ENCODE measurements around the gene ITGA2. TPM values are rescaled to one million over a fixed set of nuclear protein-coding genes. Genes with fewer than 3 reads are reported as not detected.

ITGA2 gene
- total and polyA plus RNA-seq, 3 experiments from 2014 or later: 0.51 to 2.8 (median 2.7) TPM

GRCh38 chr5:53087171-53087570, 98.0 kb downstream of the ITGA2 start:
- CTCF ChIA-PET: interaction anchor here (2.0 kb wide), 1 partner anchor 10 kb away, joined by 8 read pairs; no protein-coding TSS in a partner anchor
- H3K36me3 Mint-ChIP-seq: peaks cover 0 to 2% (median 0%) of the 10 kb centered on the region in 3 donors
- H3K4me1 ChIP-seq (ENCODE audit: insufficient read depth, low read length): peaks cover 11% of the 10 kb centered on the region
- no peak overlapping the region for H3K4me3 Mint-ChIP-seq
- no peaks in the 10 kb centered on the region for H3K36me3 ChIP-seq (ENCODE audit: insufficient read depth, low read length)
- no peaks in the 10 kb centered on the region for H3K9me3 Mint-ChIP-seq
- no peak overlapping the region for H3K27ac ChIP-seq (ENCODE audit: low read depth, low read length)
- H3K27me3 ChIP-seq (ENCODE audit: insufficient read depth, low read length, poor library complexity, severe bottlenecking): no peaks in the 10 kb centered on the region
- no peak overlapping the region for H3K27ac Mint-ChIP-seq
- no peak overlapping the region for H3K4me3 ChIP-seq (ENCODE audit: low read length)
- POLR2A ChIA-PET: no interaction called here
- no peaks in the 10 kb centered on the region for H3K9me3 ChIP-seq (ENCODE audit: low read length)
- peaks cover 16 to 35% (median 26%) of the 10 kb centered on the region in 3 donors for H3K4me1 Mint-ChIP-seq
- DNase-seq: no peak
- peaks cover 1 to 4% of the 10 kb centered on the region in 2 donors for H3K27me3 Mint-ChIP-seq

- no peaks in the 10 kb centered on the region for H3K27me3 ChIP-seq (ENCODE audit: insufficient read depth, low read length, poor library complexity, severe bottlenecking)
- H3K4me1 Mint-ChIP-seq: peaks cover 16 to 35% (median 26%) of the 10 kb centered on the region in 3 donors
- peaks cover 1 to 4% of the 10 kb centered on the region in 2 donors for H3K27me3 Mint-ChIP-seq
- no peak overlapping the region for H3K4me3 ChIP-seq (ENCODE audit: low read length)
- no peak overlapping the region for H3K27ac Mint-ChIP-seq
- H3K4me1 ChIP-seq (ENCODE audit: insufficient read depth, low read length): peaks cover 11% of the 10 kb centered on the region
- no peaks in the 10 kb centered on the region for H3K9me3 Mint-ChIP-seq
- H3K9me3 ChIP-seq (ENCODE audit: low read length): no peaks in the 10 kb centered on the region
- no peak overlapping the region for H3K4me3 Mint-ChIP-seq
- peaks cover 0 to 2% (median 0%) of the 10 kb centered on the region in 3 donors for H3K36me3 Mint-ChIP-seq
- POLR2A ChIA-PET: no interaction called here
- H3K27ac ChIP-seq (ENCODE audit: low read depth, low read length): no peak overlapping the region
- DNase-seq: no peak
- CTCF ChIA-PET: interaction anchor here (0.6 to 2.0 kb wide), 3 partner anchors 10 to 140 kb away, joined by 3 to 8 read pairs (median 4); no protein-coding TSS in a partner anchor
- H3K36me3 ChIP-seq (ENCODE audit: insufficient read depth, low read length): no peaks in the 10 kb centered on the region
Measured at GRCh38 chr5:53087621-53088121, 98.5 kb downstream of the ITGA2 start.

- H3K27ac Mint-ChIP-seq: peak overlapping the region in 2 of 8 donors; percentile 2 to 39
- H3K36me3 Mint-ChIP-seq: no peaks in the 10 kb centered on the region
- H3K27me3 Mint-ChIP-seq: peaks cover 0 to 1% of the 10 kb centered on the region in 2 donors
- Histone ChIP-seq H3K9me3 (ENCODE audit: low read length) (no peaks in the 10 kb centered on the region), H3K36me3 (ENCODE audit: insufficient read depth, low read length) (no peaks in the 10 kb centered on the region), H3K4me1 (ENCODE audit: insufficient read depth, low read length) (peaks cover 11% of the 10 kb centered on the region), H3K4me3 (ENCODE audit: low read length) (no peak overlapping the region), H3K27ac (ENCODE audit: low read depth, low read length) (no peak overlapping the region), H3K27me3 (ENCODE audit: insufficient read depth, low read length, poor library complexity, severe bottlenecking) (no peaks in the 10 kb centered on the region)
- no peaks in the 10 kb centered on the region for H3K9me3 Mint-ChIP-seq
- peaks cover 12 to 18% (median 17%) of the 10 kb centered on the region in 3 donors for H3K4me1 Mint-ChIP-seq
- ChIA-PET CTCF (interaction anchor here (1.8 kb wide), 1 partner anchor 146 kb away, joined by 4 read pairs; no protein-coding TSS in a partner anchor), POLR2A (no interaction called here)
- no peak for DNase-seq
- H3K4me3 Mint-ChIP-seq: peak overlapping the region in 2 of 7 donors; percentile 31 to 46
Measured at GRCh38 chr5:53089481-53089991, 100.4 kb downstream of the ITGA2 start.

GRCh38 chr5:53090229-53090628, 101.1 kb downstream of the ITGA2 start:
- no peak overlapping the region for H3K27ac Mint-ChIP-seq
- Histone ChIP-seq H3K27me3 (ENCODE audit: insufficient read depth, low read length, poor library complexity, severe bottlenecking) (no peaks in the 10 kb centered on the region), H3K4me1 (ENCODE audit: insufficient read depth, low read length) (peaks cover 11% of the 10 kb centered on the region), H3K4me3 (ENCODE audit: low read length) (no peak overlapping the region), H3K36me3 (ENCODE audit: insufficient read depth, low read length) (no peaks in the 10 kb centered on the region), H3K9me3 (ENCODE audit: low read length) (no peaks in the 10 kb centered on the region), H3K27ac (ENCODE audit: low read depth, low read length) (no peak overlapping the region)
- peaks cover 7 to 12% (median 11%) of the 10 kb centered on the region in 3 donors for H3K4me1 Mint-ChIP-seq
- DNase-seq: no peak
- CTCF ChIA-PET: interaction anchor here (1.8 kb wide), 1 partner anchor 146 kb away, joined by 4 read pairs; no protein-coding TSS in a partner anchor
- POLR2A ChIA-PET: no interaction called here
- no peaks in the 10 kb centered on the region for H3K36me3 Mint-ChIP-seq
- H3K27me3 Mint-ChIP-seq: peaks cover 0 to 1% of the 10 kb centered on the region in 2 donors
- H3K4me3 Mint-ChIP-seq: no peak overlapping the region
- H3K9me3 Mint-ChIP-seq: no peaks in the 10 kb centered on the region

GRCh38 chr5:53091289-53091688, 102.1 kb downstream of the ITGA2 start:
- Mint-ChIP-seq H3K9me3 (no peaks in the 10 kb centered on the region), H3K27ac (peak overlapping the region in 2 of 8 donors; percentile 22 to 55), H3K27me3 (no peaks in the 10 kb centered on the region), H3K36me3 (peaks cover 0 to 2% (median 0%) of the 10 kb centered on the region in 3 donors), H3K4me1 (peaks cover 9 to 12% (median 11%) of the 10 kb centered on the region in 3 donors), H3K4me3 (no peak overlapping the region)
- no peak overlapping the region for H3K27ac ChIP-seq (ENCODE audit: low read depth, low read length)
- no peaks in the 10 kb centered on the region for H3K27me3 ChIP-seq (ENCODE audit: insufficient read depth, low read length, poor library complexity, severe bottlenecking)
- H3K4me1 ChIP-seq (ENCODE audit: insufficient read depth, low read length): peaks cover 11% of the 10 kb centered on the region
- no peak overlapping the region for H3K4me3 ChIP-seq (ENCODE audit: low read length)
- no peaks in the 10 kb centered on the region for H3K36me3 ChIP-seq (ENCODE audit: insufficient read depth, low read length)
- no peaks in the 10 kb centered on the region for H3K9me3 ChIP-seq (ENCODE audit: low read length)
- CTCF ChIA-PET: interaction anchor here (1.3 kb wide), 1 partner anchor 9 kb away, joined by 3 read pairs; no protein-coding TSS in a partner anchor
- no peak for DNase-seq
- POLR2A ChIA-PET: no interaction called here

- H3K9me3 ChIP-seq (ENCODE audit: low read length): no peaks in the 10 kb centered on the region
- H3K36me3 Mint-ChIP-seq: peaks cover 0 to 6% (median 6%) of the 10 kb centered on the region in 3 donors
- no peaks in the 10 kb centered on the region for H3K36me3 ChIP-seq (ENCODE audit: insufficient read depth, low read length)
- ChIA-PET POLR2A (no interaction called here), CTCF (interaction anchor here (1.3 to 2.4 kb wide), 2 partner anchors 10 to 143 kb away, joined by 3 to 12 read pairs; no protein-coding TSS in a partner anchor)
- no peak overlapping the region for H3K27ac ChIP-seq (ENCODE audit: low read depth, low read length)
- no peak overlapping the region for H3K4me3 Mint-ChIP-seq
- peaks cover 9 to 12% (median 11%) of the 10 kb centered on the region in 3 donors for H3K4me1 Mint-ChIP-seq
- no peaks in the 10 kb centered on the region for H3K27me3 Mint-ChIP-seq
- no peak overlapping the region for H3K4me3 ChIP-seq (ENCODE audit: low read length)
- H3K27me3 ChIP-seq (ENCODE audit: insufficient read depth, low read length, poor library complexity, severe bottlenecking): no peaks in the 10 kb centered on the region
- H3K27ac Mint-ChIP-seq: no peak overlapping the region
- H3K9me3 Mint-ChIP-seq: no peaks in the 10 kb centered on the region
- peaks cover 11% of the 10 kb centered on the region for H3K4me1 ChIP-seq (ENCODE audit: insufficient read depth, low read length)
- no peak for DNase-seq
Measured at GRCh38 chr5:53092242-53092641, 103.1 kb downstream of the ITGA2 start.

- H3K27ac ChIP-seq (ENCODE audit: low read depth, low read length): no peak overlapping the region
- H3K36me3 ChIP-seq (ENCODE audit: insufficient read depth, low read length): peaks cover 9% of the 10 kb centered on the region
- POLR2A ChIA-PET: interaction anchor here (0.6 kb wide), 1 partner anchor 1127 kb away, joined by 5 read pairs; no protein-coding TSS in a partner anchor
- no peaks in the 10 kb centered on the region for H3K27me3 ChIP-seq (ENCODE audit: insufficient read depth, low read length, poor library complexity, severe bottlenecking)
- no peak overlapping the region for H3K4me3 ChIP-seq (ENCODE audit: low read length)
- H3K27me3 Mint-ChIP-seq: no peaks in the 10 kb centered on the region
- no peak overlapping the region for H3K4me3 Mint-ChIP-seq
- CTCF ChIA-PET: interaction anchor here (1.4 to 1.5 kb wide), 2 partner anchors 106 to 146 kb away, joined by 3 to 10 read pairs; partner anchors contain the start of gene ITGA2
- peaks cover 0 to 32% (median 22%) of the 10 kb centered on the region in 3 donors for H3K36me3 Mint-ChIP-seq
- H3K4me1 Mint-ChIP-seq: peaks cover 0 to 2% (median 0%) of the 10 kb centered on the region in 3 donors
- no peaks in the 10 kb centered on the region for H3K9me3 ChIP-seq (ENCODE audit: low read length)
- H3K4me1 ChIP-seq (ENCODE audit: insufficient read depth, low read length): no peaks in the 10 kb centered on the region
- H3K9me3 Mint-ChIP-seq: no peaks in the 10 kb centered on the region
- H3K27ac Mint-ChIP-seq: no peak overlapping the region
- DNase-seq: no peak
Measured at GRCh38 chr5:53095217-53095616, 106.1 kb downstream of the ITGA2 start.

- Mint-ChIP-seq H3K9me3 (no peaks in the 10 kb centered on the region), H3K27ac (peak overlapping the region in 2 of 8 donors; percentile 30 to 44), H3K4me3 (no peak overlapping the region), H3K4me1 (peaks cover 0 to 2% (median 0%) of the 10 kb centered on the region in 3 donors), H3K36me3 (peaks cover 0 to 39% (median 22%) of the 10 kb centered on the region in 3 donors), H3K27me3 (no peaks in the 10 kb centered on the region)
- Histone ChIP-seq H3K9me3 (ENCODE audit: low read length) (no peaks in the 10 kb centered on the region), H3K4me3 (ENCODE audit: low read length) (no peak overlapping the region), H3K27ac (ENCODE audit: low read depth, low read length) (no peak overlapping the region), H3K36me3 (ENCODE audit: insufficient read depth, low read length) (peaks cover 12% of the 10 kb centered on the region), H3K27me3 (ENCODE audit: insufficient read depth, low read length, poor library complexity, severe bottlenecking) (no peaks in the 10 kb centered on the region), H3K4me1 (ENCODE audit: insufficient read depth, low read length) (no peaks in the 10 kb centered on the region)
- POLR2A ChIA-PET: interaction anchor here (0.6 kb wide), 1 partner anchor 1126 kb away, joined by 5 read pairs; no protein-coding TSS in a partner anchor
- peak; percentile 41 to 69 (median 51) for DNase-seq
- CTCF ChIA-PET: interaction anchor here (0.8 to 2.8 kb wide), 5 partner anchors 8 to 148 kb away, joined by 3 to 24 read pairs (median 8); partner anchors contain the start of gene ITGA2
Measured at GRCh38 chr5:53095931-53096525, 106.9 kb downstream of the ITGA2 start.
